Ishikawa (cell line): ENCODE measurements around the gene FBRSL1.

Source experiments
- EP300 ChIP-seq: IDR thresholded peaks from 2 replicates; pipeline ENCODE4 v1.6.1; 2012; ENCODE audit warnings: borderline replicate concordance
- RAD21 ChIP-seq: IDR thresholded peaks from 2 replicates; pipeline ENCODE4 v1.6.1; 2012; ENCODE audit warnings: low read depth
- REST ChIP-seq: IDR thresholded peaks from 2 replicates; pipeline ENCODE4 v1.6.1; 2012; ENCODE audit warnings: low read depth, mild to moderate bottlenecking
- TAF1 ChIP-seq: IDR thresholded peaks from 2 replicates; pipeline ENCODE4 v1.6.1; 2012; ENCODE audit warnings: low read depth, mild to moderate bottlenecking
- TF ChIP-seq, protein P1 (sequence below): IDR thresholded peaks from 2 replicates; pipeline ENCODE4 v1.6.1; 2012

DNA sequence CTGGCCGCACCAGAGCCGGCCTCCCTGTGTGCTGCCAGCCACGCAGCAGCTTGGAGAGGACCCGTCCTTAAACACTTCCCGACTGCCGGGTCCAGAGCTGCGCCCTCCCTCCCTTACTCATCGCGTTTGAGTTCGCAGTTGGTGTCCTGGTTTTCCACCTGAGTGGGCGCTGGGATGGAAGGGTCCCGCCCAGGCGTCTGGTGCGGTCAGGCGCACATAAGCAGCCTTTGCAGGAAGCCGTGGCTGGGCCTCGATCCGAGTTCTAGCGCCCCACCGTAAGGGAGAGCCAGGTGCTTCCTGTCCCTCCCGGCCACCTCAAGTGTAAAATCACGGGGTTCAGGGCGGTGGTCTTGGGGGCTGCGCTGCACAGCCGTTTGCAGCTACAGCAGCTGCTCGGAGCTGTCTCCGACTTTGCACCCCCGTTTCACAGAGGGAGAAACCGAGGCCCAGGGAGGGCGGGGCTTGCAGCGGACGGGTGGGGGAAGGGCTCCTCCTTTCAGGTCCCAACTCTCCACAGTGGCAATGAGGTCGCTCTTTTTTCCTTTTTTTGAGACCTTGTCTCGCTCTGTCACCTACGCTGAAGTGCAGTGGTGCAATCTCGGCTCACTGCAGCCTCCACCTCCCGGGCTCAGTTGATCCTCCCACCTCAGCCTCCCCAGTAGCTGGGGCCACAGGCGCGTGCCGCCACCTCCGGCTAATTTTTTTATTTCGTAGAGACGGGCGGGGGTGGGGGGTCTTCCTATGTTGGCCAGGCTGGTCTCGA is 69.1 kb downstream of the FBRSL1 start:
- TF ChIP-seq EP300 = no peak
- TF ChIP-seq REST = no peak
- TF ChIP-seq RAD21 = no peak
- TF ChIP-seq, protein P1, sequence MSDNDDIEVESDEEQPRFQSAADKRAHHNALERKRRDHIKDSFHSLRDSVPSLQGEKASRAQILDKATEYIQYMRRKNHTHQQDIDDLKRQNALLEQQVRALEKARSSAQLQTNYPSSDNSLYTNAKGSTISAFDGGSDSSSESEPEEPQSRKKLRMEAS = no peak
- TF ChIP-seq TAF1 = no peak
